ENCODE results near the gene ZNF441.
"Not testable (repeated sequence)": the region's sequence is repeated elsewhere in the genome, so short reads cannot be mapped to it uniquely, and the experiment has no call there.

Gene ZNF441

GRCh38 chr19:11766597-11767591 is at the start of gene ZNF441:
Gene ZNF441, plus strand, starts transcription at chr19:11767000. Its CDS starts 194 bp downstream, at chr19:11767194.
- peak; percentile 30 for DNase-seq

GRCh38 chr19:11721681-11722080 is 45.1 kb upstream of the ZNF441 start:
- DNase-seq: no peak

GRCh38 chr19:11722414-11722813 is 44.4 kb upstream of the ZNF441 start:
- DNase-seq: no peak

- no peak for DNase-seq
Measured at GRCh38 chr19:11729586-11729985, 37.2 kb upstream of the ZNF441 start.

GRCh38 chr19:11735375-11735774 is 31.4 kb upstream of the ZNF441 start:
- no peak for DNase-seq

- DNase-seq: no peak
Measured at GRCh38 chr19:11736696-11737095, 30.1 kb upstream of the ZNF441 start.

GRCh38 chr19:11737964-11738745 is 28.6 kb upstream of the ZNF441 start:
- no peak for DNase-seq

GRCh38 chr19:11738746-11739620 is 27.8 kb upstream of the ZNF441 start, which contains the start of gene ZNF823:
Gene ZNF823, minus strand, starts transcription at chr19:11738946. Its CDS starts 127 bp downstream, at chr19:11738819.
- peak; percentile 91 for DNase-seq

- no peak for DNase-seq
Measured at GRCh38 chr19:11745869-11746268, 20.9 kb upstream of the ZNF441 start.

GRCh38 chr19:11747277-11747676 is 19.5 kb upstream of the ZNF441 start:
- DNase-seq: no peak

- DNase-seq: no peak
Measured at GRCh38 chr19:11749751-11750150, 17.0 kb upstream of the ZNF441 start.

- no peak for DNase-seq
Measured at GRCh38 chr19:11752244-11752736, 14.5 kb upstream of the ZNF441 start.

- no peak for DNase-seq
Measured at GRCh38 chr19:11754663-11755062, 12.1 kb upstream of the ZNF441 start.

- DNase-seq: no peak
Measured at GRCh38 chr19:11756965-11757364, 9.8 kb upstream of the ZNF441 start.

- no peak for DNase-seq
Measured at GRCh38 chr19:11759805-11760204, 7.0 kb upstream of the ZNF441 start.

GRCh38 chr19:11763117-11763516 is 3.7 kb upstream of the ZNF441 start:
- no peak for DNase-seq

- no peak for DNase-seq
Measured at GRCh38 chr19:11763611-11764010, 3.2 kb upstream of the ZNF441 start.

- DNase-seq: no peak
Measured at GRCh38 chr19:11767633-11768133, 883 bp downstream of the ZNF441 start.

- no peak for DNase-seq
Measured at GRCh38 chr19:11769995-11770394, 3.2 kb downstream of the ZNF441 start.

GRCh38 chr19:11771520-11771919 is 4.7 kb downstream of the ZNF441 start:
- not testable (repeated sequence) for DNase-seq

- DNase-seq: not testable (repeated sequence)
Measured at GRCh38 chr19:11776669-11777068, 9.9 kb downstream of the ZNF441 start.

GRCh38 chr19:11780431-11781020 is 13.7 kb downstream of the ZNF441 start:
- DNase-seq: no peak

Data from NCI-H2081 treated with DMSO at 0.1 percent for 48 hours (cell line).